ENCODE results near the gene CDK5RAP2.
"Not testable (repeated sequence)": the region's sequence is repeated elsewhere in the genome, so short reads cannot be mapped to it uniquely, and the experiment has no call there.

The CDK5RAP2 gene

GRCh38 chr9:120542701-120543490, 37.1 kb downstream of the CDK5RAP2 start:
- DNase-seq = no peak

DNA sequence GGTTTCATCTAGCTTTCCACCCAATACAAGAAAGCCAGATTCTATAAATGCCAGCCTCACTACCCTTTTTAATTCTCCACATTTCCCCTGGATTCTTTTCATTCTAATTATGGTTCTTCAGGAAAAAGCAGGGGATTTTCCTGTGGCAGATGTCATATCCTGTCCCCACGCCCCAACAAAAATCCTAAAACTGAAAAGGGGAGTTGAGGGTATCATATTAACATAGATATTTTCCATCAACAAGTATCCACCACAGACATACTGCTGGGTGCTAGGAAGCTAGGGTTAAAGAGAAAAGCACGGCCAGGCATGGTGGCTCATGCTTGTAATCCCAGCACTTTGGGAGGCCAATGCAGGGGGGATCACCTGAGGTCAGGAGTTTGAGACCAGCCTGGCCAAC, 38.0 kb downstream of the CDK5RAP2 start:
- no peak for DNase-seq

DNA sequence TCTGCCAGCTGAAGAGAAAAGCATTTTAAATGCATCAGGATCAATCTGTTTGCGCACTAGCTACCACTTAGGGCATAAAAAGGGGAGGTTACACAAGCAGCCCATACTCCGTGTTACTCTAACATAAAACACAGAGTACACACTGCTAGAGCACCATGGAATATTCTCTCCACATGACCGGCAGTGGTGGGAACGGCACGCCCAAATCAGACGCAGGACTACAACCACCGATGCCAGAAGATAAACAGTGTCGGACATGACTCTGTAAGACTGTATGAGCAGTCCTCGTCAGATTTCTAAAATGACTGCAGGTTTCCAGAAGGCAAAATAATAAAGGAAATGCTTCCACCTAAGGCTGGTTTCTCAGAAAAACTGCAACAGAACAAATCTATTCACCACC, 40.0 kb downstream of the CDK5RAP2 start:
- no peak for DNase-seq

- no peak for DNase-seq
These were observed 41.6 kb downstream of the CDK5RAP2 start for GRCh38 chr9:120538339-120538738.

GRCh38 chr9:120536949-120537640, 42.9 kb downstream of the CDK5RAP2 start:
- DNase-seq = no peak

DNA sequence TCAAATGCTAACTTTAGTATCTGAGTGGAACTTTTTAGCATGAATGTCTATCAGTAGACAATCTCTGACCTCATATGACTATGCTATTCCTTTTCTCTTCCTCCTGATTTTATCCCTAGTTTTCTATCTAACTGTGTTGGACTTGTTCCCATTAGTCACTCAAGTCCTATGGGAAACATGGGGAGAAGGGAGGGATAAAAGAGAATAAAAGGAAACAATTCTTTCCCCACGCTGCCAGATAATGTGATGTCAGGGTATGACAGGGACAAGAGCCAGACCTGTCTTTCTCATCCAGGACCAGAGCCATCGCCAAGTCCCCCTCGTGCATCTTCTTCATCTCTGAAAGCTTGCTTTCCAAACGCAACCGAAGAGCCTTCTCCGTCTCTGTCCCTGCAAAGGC, 43.9 kb downstream of the CDK5RAP2 start:
- DNase-seq = no peak

- no peak for DNase-seq
These were observed 45.7 kb downstream of the CDK5RAP2 start for GRCh38 chr9:120534266-120534665.

DNA sequence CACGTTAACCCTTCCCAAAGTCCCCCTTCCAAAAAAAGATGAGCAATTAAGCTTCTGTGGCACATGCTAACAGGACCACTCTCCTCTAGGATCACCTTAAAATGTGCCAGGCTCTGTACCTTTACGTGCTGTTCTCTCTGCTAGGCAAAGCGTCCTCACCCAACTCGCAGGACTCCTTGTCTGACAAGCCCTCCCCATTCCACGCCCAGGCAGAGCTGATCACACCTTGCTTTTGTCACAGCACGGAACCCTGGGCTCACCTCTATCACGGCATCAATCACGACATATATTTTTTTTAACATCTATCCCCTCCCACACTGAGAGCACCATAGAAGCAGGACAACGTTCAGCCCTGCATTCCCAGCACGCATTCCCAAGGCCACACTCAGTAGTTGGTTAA, 47.1 kb downstream of the CDK5RAP2 start:
- no peak for DNase-seq

DNA sequence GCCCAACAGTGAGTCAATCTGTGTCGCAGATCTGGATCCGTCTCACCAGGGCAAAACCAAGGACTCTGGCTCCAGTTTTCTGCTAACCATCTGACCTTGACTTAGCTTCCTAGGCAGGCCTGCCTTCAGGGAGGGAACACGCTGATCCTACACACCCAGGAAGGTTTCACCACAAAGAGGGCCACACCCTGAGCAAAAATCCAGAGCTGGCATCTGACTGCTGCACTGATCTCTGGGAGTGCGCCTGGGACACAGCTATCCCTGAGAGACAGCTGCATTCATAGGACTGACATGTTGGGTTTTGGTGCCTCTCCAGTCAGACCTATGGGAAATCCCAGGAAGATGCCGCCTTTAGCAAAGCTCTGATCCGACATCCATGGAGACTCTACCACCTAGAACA, 47.5 kb downstream of the CDK5RAP2 start:
- no peak for DNase-seq

DNA sequence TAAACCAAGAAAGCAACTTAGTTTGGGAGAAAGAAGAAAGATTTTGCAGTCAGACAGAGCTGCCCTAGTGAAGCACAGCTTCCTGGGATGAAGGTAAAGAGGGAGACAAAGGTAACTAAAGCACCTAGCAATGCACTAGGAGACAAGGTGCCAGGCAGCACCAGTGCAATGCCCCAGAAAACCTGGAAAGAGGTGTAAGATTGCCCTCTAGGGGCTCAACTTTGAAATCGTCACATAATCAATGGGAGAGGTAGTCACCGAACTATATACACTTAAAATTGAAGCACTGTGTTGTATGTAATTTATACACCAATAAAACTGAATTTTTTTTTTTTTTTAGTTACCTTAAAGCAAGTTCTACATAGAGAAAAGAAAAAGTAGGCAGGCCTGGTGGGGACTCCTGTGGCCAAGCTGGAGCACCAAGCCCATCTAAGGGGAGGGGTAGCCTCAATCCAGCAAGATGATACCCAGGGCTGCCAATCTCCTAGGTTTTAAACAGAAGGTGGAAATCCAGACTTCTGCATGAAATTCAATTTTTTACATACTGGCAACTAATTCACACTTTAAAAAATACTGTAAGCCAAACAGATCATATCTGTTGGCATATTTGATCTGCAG, 48.2 kb downstream of the CDK5RAP2 start:
- peak in 1 of 2 donors; percentile 3 for DNase-seq

GRCh38 chr9:120530220-120530832, 49.6 kb downstream of the CDK5RAP2 start:
- not testable (repeated sequence) for DNase-seq

DNA sequence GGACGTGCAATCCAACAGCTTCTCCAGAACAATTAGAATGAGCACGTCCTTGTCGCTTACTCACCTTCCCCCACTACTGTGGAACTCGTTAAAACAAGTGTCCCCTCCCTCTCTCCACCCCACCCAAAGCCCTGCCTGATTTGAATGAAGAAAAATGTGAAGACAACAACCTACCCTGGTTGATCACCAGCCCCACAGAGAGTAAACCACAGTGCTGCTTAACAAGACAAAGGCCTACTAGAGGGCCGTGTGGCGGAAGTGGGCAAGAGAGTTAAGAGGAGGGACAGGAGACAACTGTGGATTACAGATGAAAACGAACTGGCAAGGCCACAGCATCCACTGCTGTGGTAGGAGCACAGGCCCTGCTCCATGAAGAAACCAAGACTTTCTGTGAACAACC, 51.1 kb downstream of the CDK5RAP2 start:
- DNase-seq = no peak

GRCh38 chr9:120528327-120528726, 51.6 kb downstream of the CDK5RAP2 start:
- no peak for DNase-seq

DNA sequence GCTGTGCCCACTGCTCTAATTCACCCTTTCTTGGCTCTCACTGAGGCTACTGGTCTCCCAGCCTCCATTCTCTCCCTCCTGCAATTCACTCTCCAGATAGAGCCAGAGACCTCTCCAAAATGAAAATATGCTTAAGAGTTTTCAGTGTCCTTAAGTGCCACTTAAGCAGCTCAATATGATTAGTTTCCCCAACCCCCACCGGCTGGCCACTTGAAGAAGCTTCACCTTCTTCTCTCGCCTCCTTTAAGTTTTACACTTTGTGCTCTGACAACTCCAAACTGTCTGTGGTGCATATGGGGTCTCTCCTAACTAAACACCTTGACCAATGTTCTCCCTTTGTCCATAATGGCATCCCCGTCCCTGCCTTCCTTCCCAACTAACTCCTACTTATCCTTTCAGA, 53.4 kb downstream of the CDK5RAP2 start:
- no peak for DNase-seq

DNA sequence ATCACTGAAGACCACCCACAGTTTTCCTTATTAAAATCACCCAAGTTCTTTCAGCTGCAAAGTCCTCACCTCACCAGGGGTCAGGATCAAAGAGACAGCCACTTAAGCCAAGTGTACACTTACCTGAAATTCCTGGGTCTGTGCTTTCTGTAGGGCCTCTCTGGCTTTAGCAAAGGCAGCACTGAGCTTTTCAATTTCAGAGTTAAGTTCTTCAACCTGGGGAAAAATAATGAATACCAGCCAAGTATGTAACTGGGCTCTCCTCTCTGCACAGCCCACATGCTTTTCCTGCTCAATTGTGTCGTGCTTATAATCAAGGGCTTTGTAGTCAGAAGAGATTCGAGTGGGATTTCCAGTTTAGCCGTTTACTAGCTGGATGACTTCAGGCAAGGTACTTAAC, 55.1 kb downstream of the CDK5RAP2 start:
- no peak for DNase-seq

GRCh38 chr9:120524038-120524437, 55.9 kb downstream of the CDK5RAP2 start:
- DNase-seq = no peak

DNA sequence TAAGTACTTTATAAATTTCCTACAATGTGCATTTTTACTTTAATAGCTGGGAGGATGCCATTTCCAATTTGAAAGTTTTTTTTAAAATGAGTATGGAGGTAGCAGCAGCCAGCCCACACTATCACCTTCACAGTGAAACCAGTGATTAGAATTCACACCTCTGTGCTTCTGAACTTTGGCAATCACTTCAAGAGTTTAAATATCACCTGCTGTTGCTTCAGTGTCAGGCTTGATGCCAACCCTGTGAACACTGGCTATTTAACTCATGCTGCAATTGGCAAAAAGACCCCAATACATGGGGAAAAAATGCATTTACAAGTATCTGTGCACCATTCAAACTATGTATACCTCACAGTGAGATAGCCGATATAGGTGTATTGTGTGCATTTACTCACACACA, 57.4 kb downstream of the CDK5RAP2 start:
- no peak for DNase-seq

DNA sequence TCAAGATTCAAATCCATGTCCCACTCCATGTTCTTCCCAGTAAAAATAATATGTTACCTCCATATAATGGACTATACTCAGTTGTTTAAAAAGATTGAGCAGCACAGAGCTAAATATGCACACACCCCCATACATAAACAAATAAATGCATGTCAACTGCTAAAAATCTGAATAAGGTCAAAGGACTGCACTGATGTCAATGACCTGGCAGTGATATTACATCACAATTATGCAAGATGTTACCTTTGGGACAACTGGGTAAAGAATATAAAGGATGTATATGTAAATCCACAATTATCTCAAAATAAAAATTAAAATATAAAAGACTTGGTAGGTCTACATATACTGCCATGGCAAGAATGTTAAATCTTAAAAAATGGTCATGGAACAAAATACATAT, 57.9 kb downstream of the CDK5RAP2 start:
- DNase-seq = no peak

DNA sequence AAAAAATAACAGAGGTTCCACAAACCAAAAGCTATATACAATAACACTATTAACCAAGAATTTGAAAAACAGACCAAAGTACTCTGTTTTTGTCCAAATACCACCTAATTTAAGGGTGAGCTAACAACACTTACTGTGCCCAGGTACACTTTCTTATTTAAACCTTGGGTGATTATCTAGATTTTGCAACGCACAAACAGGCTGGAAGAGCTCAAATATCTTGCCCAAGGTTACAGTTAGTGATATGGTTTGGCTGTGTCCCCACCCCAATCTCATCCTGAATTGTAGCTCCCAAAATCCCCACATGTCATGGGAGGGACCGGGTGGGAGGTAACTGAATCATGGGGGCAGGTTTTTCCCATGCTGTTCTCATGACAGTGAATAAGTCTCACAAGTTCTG, 58.9 kb downstream of the CDK5RAP2 start:
- no peak for DNase-seq

GRCh38 chr9:120515996-120516395, 64.0 kb downstream of the CDK5RAP2 start:
- not testable (repeated sequence) for DNase-seq

DNA sequence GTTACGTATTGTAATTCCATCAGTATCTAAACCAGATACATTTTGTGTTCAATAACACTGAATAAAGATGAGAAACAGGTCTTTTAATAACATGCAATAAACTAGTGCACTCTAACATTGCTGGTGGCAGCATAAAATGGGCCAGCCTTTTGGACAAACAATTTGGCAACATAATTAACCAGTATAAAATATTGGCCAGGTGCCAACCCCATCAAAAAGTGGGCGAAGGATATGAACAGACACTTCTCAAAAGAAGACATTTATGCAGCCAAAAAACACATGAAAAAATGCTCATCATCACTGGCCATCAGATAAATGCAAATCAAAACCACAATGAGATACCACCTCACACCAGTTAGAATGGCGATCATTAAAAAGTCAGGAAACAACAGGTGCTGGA, 64.5 kb downstream of the CDK5RAP2 start:
- not testable (repeated sequence) for DNase-seq

GRCh38 chr9:120514405-120514804, 65.6 kb downstream of the CDK5RAP2 start:
- DNase-seq = no peak

DNA sequence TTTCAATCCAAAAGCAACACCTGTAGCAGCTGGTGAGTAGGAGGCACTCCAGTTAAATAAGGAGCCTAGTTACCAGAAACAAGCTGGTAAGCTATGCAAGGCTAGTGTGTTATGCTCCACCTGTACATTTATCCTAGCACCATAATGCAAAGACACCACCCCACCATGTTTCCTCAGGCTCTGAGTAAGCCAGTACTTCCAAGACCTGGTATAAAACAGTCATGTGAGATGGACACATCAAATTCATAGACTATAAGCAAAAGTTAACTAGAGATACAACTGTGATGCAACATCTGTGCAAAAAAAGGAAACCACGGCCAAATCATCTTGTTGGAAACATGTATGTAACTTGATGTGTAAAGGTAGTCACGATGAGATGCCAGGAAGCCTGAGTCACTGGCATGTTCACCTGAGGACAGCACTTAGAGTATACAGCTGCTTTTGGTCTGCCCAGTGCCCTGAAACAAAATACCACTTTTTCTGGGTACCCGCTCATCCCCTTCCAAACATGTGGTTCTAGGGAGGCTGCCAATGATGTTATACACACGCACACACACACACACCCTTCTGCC, 66.1 kb downstream of the CDK5RAP2 start:
- no peak for DNase-seq

Data from hippocampal formation (tissue), 2 donors.